GM21619 (cell line): ENCODE data around the gene ORM2.

Experiments
- ATAC-seq: cut with Tn5 transposase; IDR thresholded peaks from one replicate; pipeline ENCODE4 v1.9.1; 2021; ENCODE audit not compliant: unreplicated experiment

The ORM2 gene

GRCh38 chr9:114369216-114370130, 39.8 kb downstream of the ORM2 start:
- ATAC-seq = no peak

DNA sequence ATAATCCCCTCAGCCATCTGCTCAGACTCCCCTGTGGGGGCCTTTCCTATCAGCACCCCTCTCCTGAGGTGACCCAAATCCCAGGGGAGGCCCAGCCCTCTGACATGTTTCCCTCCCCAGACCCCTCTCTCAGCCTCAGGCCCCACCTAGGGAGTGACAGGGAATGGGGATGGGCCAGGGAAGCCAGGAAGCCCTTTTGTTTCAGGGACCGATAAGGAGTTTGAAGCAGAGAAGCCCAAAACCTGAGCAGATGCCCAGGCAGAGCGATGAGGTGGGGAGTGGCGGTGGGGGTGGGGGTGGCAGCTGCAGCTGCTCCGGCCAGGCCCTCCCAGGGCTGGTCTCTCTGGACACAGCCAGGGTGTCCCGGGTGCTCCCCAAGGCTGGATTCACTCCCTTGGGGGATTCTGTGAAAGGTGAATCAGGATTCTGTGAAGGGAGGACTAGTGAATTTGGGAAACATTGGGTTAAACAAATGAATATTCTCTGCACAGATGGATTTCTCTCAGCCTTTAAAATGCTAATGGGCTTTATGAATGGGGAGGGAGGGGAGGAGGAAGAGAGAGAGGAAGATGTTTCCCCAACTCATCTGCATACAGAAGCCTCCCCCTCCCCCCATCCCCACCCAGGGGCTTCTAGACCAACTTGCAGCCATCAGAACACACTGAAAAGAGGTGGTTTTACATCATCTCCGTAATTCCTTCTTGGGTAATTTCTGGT, 40.7 kb downstream of the ORM2 start:
- no peak for ATAC-seq

- ATAC-seq = no peak
These were observed 41.3 kb downstream of the ORM2 start for GRCh38 chr9:114370968-114371320.

DNA sequence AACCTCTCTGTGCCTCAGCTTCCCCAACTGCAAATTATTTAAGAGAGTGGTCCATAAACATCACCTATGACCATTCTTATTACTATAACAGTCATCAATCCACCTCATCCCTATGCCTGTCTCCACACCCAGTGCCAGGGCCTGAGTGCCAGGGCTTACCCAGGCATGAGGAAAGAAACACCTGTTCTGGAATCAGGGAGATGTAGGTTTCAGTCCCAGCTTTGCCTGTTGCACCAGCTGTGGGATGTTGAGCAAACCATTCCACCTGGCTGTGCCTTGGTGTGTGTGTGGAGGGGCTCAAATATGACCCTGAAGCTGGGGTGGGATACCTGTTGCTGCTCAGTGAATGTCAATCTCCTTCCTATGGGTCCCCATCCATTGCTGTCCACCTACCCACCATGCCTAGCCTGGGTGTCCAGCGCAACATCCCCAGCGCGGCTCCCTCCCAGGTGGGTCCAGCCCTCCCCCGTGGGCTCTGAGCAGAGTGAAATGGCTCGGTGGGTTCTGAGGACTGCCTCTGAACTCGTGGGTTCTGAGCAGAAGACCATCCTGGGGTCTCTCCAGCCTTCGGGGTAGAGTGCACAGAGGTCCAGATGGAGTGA, 41.8 kb downstream of the ORM2 start:
- no peak for ATAC-seq

DNA sequence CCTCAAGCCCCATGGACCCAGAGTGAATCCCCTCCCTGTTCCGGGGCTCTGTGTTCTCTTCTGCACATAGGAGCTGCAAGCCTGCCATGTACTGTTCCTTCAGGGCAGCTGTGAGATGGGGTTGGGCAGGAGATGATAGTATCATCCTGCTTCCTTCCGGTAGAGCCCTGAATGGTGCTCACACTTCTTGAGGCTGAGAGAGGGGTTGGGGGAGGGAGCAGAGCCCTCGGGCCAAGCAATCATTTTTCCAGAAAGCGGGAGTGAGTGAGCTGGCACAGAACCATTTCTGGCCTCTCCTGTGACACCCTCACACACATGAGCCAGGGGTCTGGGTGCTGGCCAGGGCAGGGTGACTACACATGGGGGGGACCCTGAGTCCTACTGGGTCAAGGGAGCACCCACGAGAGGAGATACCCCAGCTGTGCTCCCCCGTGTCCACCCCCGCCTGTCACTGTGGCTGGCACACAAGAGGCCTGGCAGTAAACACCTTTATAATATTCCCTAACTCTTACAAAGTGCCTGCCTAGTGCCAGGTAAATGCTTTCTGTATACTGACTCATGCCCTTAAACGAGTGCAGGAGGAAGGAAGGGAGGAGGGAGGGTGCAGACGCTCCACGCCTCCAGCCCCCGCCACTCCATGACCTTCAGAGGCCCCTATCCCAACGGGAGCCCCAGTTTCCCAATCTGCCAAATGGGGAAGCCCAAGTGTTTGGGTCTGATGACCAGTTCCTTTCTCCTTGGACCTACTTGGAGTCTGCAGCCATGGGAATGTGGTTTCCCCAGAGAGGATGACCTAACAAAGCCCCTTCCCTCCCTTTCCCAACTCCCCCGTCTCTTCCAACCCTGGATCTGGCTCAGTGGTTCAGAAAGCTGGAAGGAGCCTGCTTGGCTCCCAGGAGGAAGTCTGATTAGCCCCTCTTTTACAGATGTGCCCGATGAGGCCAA, 42.6 kb downstream of the ORM2 start:
- ATAC-seq = no peak

DNA sequence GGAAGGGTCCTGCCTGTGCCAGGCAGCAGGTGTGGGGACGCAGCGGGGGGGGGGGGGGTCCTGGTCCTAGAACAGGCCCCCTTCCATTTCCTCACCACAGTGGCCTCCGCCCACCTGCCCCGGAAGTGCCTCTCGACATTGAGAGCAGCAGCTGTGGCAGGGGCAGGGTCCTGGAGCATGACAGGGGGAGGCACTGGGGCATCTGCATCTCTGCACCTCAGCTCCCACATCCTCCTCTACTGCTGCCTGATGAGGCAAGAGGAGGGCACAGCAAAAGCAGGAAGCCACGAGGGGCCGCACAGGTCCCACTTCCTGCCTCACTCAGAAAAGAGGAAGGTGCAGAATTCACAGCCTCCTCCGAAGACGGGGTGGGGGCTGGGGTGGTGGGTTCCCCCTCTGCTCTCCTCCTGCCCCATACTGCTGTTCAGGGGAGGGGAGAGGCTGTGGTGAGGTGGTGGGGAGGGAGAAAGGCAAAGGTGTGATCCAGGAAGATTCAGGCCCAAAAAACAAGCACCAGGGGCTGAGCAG, 43.3 kb downstream of the ORM2 start:
- peak; percentile 96 for ATAC-seq

DNA sequence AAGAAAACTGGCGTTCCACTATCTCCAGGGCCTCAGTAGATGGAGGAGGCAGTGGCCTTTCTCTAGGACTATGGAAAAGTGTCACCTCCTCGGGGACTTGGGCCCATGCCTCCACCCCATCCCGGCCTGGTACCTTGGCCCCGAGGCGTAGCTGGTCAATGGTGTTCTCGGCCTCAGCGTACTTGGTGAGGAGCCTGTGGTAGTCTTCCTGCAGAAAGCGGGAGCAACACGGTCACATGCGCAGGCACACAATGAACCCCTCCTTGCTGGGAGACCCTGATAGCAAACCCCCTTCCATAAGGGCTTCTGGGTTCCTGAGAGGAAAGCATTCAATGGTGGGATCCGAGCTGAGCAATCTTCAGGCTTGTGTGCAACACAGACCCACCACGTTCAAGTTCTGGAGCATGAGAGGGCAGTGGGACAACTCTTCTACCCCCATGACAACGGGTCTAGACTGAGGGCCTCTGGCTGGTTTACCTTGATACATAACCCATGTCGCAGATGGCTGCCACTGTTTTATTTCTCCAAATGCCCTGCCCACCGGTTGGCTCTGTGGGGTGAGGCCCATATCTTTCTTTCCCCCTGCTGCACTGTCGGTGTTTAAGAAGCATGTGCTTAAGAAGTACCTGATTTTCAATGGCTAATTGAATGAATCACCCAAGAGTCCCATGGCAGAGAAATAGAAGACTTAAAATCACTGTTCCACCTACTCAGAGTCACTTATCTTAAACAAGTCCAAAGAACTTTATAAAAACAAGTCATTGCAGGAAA, 44.5 kb downstream of the ORM2 start:
- ATAC-seq = no peak

GRCh38 chr9:114374936-114375335, 45.3 kb downstream of the ORM2 start:
- ATAC-seq = no peak

DNA sequence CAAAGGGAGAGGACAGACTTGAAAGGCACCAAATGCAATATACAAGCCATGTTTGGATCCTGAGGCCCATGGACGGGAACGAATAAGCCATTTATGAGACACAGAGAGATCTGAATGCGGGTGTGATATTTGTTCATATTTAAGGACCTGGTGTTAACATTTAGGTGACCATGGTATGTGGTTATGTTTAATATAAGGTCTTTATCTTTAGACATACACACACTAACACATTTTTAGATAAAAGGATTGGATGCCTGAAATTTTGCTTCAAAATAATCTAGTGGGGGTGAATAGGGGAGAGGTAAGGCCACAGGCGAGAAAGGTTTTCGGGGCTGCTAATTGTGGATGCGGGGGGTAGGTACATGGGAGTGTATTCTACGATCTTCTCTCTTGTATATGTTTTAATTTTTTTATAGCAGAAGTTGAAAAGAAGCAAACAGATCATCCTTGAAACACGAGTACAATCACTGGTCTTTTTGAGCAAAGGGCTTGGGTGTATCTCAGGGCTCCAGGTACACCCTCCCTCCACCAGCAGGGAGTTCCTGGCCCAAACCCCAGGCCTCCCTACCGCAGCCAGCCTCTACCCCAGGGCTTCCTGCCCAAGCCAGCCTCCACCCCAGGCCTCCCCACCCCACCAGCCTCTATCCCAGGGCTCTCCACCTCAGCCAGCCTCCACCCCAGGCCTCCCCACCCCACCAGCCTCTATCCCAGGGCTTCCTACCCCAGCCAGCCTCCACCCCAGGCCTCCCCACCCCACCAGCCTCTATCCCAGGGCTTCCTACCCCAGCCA, 45.9 kb downstream of the ORM2 start:
- ATAC-seq = no peak

DNA sequence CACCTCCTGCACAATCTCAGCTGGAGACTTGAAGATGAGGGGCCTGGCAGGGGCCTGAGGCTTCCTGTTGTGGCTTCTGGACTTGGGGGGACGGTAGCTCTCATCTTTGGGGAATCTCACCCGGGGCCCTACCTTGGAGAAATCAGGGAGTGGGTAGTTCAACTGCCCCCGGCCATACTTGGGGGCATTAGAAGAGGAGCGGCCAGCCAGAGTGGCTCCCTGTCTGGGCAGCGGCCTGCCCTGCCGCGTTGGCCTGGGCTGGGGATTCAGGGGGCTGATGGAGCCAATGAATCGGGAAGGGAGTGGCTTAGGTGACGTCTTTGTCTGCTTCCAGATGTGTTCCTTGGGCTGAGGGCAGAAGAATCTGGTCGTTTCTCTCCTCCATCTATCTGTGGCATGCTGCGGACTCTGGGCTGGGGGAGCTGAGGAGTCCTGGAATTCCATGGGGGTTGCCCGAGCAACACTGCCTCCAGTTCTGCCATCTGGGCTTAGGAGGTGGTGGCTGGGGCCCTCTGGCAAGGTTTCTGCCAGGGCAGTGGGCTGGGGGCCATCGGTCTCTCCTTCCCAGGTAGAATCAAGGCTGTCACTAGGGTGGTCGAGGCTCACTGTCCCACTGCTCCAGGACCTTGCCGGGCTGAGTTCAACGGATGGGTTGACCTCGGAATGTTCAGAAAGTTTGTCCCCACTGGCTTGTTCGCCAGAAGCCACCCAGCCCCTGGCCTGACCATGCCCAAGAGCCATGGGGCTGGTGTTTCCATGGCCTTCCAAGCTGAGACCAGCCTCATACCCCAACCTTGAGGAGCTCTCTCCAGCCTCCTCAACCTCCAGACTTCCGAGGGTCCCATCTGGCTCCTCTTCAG, 47.1 kb downstream of the ORM2 start:
- ATAC-seq = no peak

DNA sequence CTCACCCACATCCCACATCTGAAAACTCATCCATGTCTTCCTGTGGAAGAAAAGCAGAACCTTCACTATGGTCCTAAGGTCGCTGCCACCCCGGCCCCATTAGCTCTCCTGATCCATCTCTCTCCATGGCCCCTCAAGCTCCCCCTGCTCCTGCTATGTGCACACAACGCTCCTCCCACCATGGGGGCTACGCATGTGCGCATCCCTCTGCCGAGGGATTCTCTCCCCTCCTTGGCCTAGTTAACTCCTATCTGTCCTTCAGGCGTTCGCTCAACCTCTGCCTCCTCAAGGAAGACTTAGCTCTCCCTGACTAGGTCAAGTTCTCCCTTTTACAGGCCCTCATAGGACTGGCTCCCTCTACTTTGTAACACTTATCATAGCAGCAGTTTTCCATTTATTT, 48.3 kb downstream of the ORM2 start:
- no peak for ATAC-seq

- no peak for ATAC-seq
These were observed 49.2 kb downstream of the ORM2 start for GRCh38 chr9:114378883-114379282.
